ACC112 (cell line): Measurements from ENCODE around the gene CCNK.

ENCODE experiments used
- H2AFZ ChIP-seq: fragments of 200-600 bp; sonication (generic); one replicate; pipeline ENCODE4 v1.6.0; 2017; ENCODE audit warnings: antibody characterized with exemption, low read length; ENCODE audit not compliant: unreplicated experiment
- H3K27ac ChIP-seq: fragments of 200-600 bp; sonication (generic); 2 replicates; pipeline ENCODE4 v1.5.1; 2014; ENCODE audit warnings: low read depth, mild to moderate bottlenecking, antibody characterized with exemption, low read length, moderate library complexity
- H3K27me3 ChIP-seq: fragments of 200-600 bp; sonication (generic); 2 replicates; pipeline ENCODE4 v1.6.1; 2014; ENCODE audit warnings: mild to moderate bottlenecking, antibody characterized with exemption, low read length, moderate library complexity, mixed read lengths; ENCODE audit not compliant: insufficient read depth
- H3K36me3 ChIP-seq: fragments of 200-600 bp; sonication (generic); 2 replicates; pipeline ENCODE4 v1.6.1; 2016; ENCODE audit warnings: mild to moderate bottlenecking, antibody characterized with exemption, low read length, moderate library complexity, mixed read lengths; ENCODE audit not compliant: insufficient read depth
- H3K4me1 ChIP-seq: fragments of 200-600 bp; sonication (generic); one replicate; pipeline ENCODE4 v1.6.1; 2016; ENCODE audit warnings: low read length, mixed read lengths; ENCODE audit not compliant: insufficient read depth, unreplicated experiment, control insufficient read depth
- H3K4me3 ChIP-seq: fragments of 200-600 bp; sonication (generic); 2 replicates; pipeline ENCODE4 v1.5.1; 2014; ENCODE audit warnings: mild to moderate bottlenecking, low read depth, low read length
- H3K79me2 ChIP-seq: fragments of 200-600 bp; sonication (generic); one replicate; pipeline ENCODE4 v1.6.0; 2016; ENCODE audit warnings: low read length; ENCODE audit not compliant: control insufficient read depth, unreplicated experiment, insufficient read depth

Gene CCNK

DNA sequence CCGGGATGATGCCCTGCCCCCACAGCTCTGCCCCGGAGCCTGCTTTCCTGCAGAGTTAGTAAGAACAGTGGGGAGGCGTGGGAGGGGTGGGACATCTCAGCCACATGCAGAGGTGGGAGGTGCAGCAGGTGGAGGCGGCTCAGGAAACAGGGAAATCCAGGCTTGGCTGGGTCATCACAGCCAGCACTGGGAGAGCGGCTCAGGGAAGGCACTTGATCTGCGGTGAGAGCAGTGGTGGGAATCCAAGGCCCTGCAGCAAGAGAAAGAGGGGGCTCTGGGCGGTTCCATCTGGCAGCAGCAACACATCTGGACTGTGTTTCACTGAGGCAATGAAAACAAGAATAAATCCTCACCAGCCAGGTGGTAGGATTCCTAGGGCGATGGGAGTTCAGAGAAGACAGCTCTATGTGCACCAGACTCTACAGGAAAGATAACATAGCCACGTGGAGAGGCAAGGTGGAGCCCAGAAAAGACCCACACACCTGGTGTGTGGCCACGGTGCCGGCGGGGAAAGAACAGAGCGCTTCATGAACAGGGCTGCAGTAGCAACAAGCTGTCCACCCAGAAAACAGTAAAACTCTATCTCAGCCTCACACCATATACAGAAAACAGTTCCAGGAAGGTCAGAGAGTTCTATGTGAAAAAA, 65.1 kb downstream of the CCNK start:
- H3K27me3 ChIP-seq: no peaks in the 10 kb centered on the region
- H3K4me3 ChIP-seq: no peak overlapping the region
- H3K27ac ChIP-seq: no peak overlapping the region
- no peaks in the 10 kb centered on the region for H3K36me3 ChIP-seq
- H3K4me1 ChIP-seq: no peaks in the 10 kb centered on the region
- H3K79me2 ChIP-seq: no peaks in the 10 kb centered on the region
- H2AFZ ChIP-seq: no peak overlapping the region

DNA sequence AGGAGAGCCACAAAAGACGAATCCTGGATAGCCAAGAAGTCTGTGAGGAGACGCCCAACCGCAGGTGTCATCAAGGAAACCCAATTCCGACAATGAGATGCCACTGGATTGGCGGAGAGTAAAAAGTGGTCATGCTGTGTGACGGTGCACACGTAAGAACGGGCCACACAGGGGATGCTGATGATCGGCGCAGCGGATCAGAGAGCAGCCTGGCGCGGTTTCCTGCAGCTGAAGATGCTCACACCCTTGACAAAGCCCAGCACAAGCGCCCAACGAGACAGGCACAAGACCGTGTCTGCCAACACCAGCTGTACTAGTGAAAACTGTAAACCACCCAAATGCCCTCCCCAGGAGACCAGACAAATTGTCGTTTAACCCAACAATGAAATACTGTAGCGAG, 67.0 kb downstream of the CCNK start:
- no peak overlapping the region for H2AFZ ChIP-seq
- H3K4me1 ChIP-seq: no peaks in the 10 kb centered on the region
- H3K27ac ChIP-seq: no peak overlapping the region
- no peak overlapping the region for H3K4me3 ChIP-seq
- H3K79me2 ChIP-seq: no peaks in the 10 kb centered on the region
- H3K36me3 ChIP-seq: no peaks in the 10 kb centered on the region
- no peaks in the 10 kb centered on the region for H3K27me3 ChIP-seq

DNA sequence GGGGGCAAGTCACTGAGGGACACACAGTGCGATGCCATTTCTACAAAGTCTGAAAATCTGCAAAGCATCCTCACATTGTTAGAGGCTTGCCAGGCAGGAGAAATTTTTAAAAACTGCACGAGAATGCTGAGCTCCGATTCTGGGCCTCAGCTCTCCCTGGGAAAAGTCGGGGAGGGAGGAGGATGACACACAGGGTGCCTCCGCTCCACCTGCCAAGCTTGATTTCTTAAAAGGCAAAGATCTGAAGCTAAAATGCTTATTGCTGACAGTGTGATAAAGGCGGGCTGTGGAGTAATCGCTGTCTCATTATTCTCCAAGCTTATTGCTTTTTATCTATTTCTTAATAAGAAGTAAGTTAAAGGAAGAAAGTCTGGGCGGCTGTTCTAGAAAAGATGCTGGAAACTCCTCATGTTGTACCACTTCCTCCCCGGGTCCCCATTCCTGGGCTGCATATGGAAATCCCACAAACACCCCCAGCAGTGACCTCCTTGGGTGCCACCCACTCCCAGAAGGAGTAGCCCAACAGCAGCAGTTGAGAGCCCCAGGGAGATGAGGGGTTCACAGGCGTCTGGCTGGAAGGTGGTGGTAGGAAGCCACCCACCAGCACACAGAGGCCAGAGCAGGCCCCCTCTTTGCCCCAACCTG, 67.8 kb downstream of the CCNK start:
- H2AFZ ChIP-seq: no peak overlapping the region
- no peaks in the 10 kb centered on the region for H3K4me1 ChIP-seq
- no peak overlapping the region for H3K4me3 ChIP-seq
- no peaks in the 10 kb centered on the region for H3K27me3 ChIP-seq
- H3K36me3 ChIP-seq: no peaks in the 10 kb centered on the region
- no peak overlapping the region for H3K27ac ChIP-seq
- no peaks in the 10 kb centered on the region for H3K79me2 ChIP-seq

DNA sequence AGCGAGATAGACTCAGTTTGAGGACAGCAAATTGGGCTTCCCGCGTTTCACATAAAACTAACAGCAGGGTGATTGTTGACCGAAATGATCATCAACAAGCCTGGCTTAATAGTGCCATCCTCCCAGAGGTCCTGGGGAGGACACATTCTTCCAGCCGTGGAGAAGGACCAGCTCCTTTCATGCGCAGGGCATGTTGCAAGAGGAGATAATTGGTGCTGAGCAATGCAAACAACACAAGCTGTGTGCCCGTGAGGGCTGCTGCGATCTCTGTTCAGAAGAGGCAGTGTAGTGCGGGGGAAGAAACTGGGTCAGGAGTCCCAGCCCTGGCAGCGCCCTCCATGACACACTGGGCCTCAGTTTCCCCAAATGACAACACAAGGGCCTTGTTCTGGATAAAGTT, 68.5 kb downstream of the CCNK start:
- Histone ChIP-seq H3K79me2 (no peaks in the 10 kb centered on the region), H3K27me3 (no peaks in the 10 kb centered on the region), H3K27ac (no peak overlapping the region), H3K36me3 (no peaks in the 10 kb centered on the region), H2AFZ (no peak overlapping the region), H3K4me1 (no peaks in the 10 kb centered on the region), H3K4me3 (no peak overlapping the region)

DNA sequence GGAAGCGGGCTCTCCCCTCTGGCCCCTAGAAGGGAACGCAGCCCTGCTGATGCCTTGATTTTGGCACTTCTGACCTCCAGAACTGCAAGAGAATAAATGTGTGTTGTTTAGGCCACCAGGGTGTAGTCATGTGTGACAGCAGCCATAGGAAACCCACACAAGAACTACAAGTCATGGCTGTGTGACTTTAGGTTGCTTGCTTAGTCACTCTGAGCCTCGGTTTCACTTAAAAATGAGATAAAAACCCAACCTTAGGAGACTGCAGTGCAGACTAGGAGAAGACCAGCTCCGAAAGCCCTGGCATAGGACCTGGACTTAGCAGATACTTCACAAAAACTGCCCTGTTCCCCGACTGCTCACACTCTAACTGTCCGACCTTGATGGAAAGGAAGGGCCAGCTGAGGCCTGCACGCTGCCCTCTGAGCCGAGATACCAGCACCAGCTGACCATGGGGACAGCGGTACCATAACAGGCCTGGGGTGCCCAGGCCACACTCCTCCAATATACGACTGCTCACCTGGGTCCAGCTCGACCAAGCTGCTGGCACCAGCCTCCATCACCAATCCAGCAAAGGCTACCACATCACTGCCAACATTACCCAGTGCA, 69.3 kb downstream of the CCNK start:
- Histone ChIP-seq H3K27me3 (no peaks in the 10 kb centered on the region), H3K27ac (no peak overlapping the region), H3K36me3 (no peaks in the 10 kb centered on the region), H2AFZ (no peak overlapping the region), H3K4me1 (no peaks in the 10 kb centered on the region), H3K79me2 (no peaks in the 10 kb centered on the region), H3K4me3 (no peak overlapping the region)

DNA sequence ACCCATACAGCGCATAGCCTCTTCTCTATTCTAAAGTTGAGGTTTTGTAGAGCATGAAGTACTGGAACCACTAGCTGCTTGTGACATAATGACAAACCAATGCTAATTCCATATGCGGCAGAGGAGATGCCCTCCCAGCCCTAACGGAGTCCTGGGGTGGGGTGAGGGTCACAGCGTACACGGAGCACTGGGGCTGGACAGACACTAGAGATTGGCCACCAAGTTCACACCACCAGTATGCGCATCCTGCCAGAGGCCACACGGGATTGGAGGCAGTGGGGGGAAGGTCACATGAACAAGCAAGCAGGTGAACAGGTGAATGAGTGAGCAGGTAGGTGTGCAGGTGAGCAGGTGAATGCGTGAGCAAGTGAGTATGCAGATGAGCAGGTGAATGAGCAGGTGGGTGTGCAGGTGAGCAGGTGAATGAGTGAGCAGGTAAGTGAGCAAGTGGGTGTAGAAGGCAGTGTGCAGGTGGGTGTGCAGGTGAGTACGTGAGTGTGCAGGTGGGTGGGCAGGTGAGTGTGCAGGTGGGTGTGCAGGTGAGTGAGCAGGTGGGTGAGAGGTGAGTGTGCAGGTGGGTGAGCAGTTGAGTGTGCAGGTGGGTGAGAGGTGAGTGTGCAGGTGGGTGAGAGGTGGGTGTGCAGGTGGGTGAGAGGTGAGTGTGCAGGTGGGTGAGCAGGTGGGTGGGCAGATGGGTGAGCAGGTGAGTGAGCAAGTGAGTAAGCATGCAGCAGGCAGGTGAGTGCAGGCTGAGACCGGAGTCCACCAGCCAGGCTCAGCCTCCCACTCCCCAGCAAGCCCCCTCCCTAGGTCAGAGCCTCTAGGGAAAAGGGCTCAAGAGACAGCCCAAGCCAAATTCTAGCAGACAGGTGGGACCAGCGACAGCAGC, 70.1 kb downstream of the CCNK start:
- Histone ChIP-seq H2AFZ (no peak overlapping the region), H3K36me3 (no peaks in the 10 kb centered on the region), H3K79me2 (no peaks in the 10 kb centered on the region), H3K27ac (no peak overlapping the region), H3K4me1 (no peaks in the 10 kb centered on the region), H3K4me3 (no peak overlapping the region), H3K27me3 (no peaks in the 10 kb centered on the region)

DNA sequence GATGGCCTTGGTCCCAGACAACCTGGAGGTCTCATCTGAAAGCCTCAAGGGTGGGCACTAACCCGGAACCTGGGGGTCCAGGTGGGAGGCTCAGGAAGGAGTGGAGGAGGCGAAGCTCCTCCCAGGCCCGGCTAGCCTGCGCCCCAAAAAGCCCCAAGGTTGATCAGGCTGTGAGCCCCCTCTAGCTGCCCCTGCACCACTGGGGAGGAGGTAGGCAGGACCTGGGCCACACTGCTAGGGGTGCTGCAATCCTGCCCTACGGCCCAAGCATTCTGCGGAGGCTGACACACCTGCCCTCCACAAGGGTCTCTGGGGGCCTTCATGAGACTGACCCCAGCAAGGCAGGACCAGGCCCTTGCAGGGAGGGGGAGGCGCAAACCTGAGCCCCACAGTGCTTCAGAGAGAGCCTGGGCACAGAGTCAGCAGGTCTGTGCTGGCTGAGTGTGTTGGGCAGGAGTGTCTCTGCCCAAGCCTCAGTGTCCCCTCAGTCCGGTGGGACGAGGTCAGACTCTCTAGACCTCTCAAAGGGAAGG, 70.9 kb downstream of the CCNK start:
- Histone ChIP-seq H3K4me1 (no peaks in the 10 kb centered on the region), H3K27ac (no peak overlapping the region), H3K79me2 (no peaks in the 10 kb centered on the region)

DNA sequence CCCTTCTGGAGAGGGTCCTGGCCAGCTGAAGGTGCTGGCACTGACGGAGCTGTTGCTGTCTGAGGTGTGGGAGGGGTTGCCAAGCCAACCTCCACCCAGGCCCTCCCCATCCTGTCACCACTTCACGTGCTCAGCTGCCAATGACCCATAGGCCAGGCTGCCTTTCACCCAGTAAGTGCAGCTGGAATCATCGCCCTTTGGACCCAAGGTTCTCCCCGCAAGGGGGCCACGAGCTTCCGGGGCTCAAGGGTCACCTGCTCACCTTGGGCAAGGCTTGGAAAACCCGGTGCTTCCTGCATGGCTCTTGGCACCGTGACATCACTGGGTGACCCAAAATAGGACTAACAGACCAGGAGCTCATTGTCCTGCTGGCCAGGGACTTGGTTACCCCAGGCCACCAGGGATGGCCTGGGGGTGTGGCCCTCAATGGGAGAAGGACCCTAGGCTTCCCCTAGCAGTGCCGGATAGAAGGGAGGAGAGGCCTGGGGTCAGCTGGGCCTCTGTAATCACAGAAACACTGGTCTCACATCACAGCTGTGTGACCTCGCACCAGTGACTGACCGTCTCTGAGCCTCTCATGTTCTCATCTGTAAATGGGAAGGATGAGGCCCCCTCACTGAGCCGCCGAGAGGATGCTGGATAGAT, 71.5 kb downstream of the CCNK start:
- no peak overlapping the region for H3K4me3 ChIP-seq
- H3K27me3 ChIP-seq: no peaks in the 10 kb centered on the region
- no peak overlapping the region for H3K27ac ChIP-seq
- no peaks in the 10 kb centered on the region for H3K79me2 ChIP-seq
- no peaks in the 10 kb centered on the region for H3K4me1 ChIP-seq
- H3K36me3 ChIP-seq: no peaks in the 10 kb centered on the region
- H2AFZ ChIP-seq: no peak overlapping the region

More for the DNA sequence above, 70.9 kb downstream of the CCNK start:
- H3K27me3 ChIP-seq: no peaks in the 10 kb centered on the region
- no peak overlapping the region for H2AFZ ChIP-seq
- no peaks in the 10 kb centered on the region for H3K36me3 ChIP-seq
- H3K4me3 ChIP-seq: no peak overlapping the region

DNA sequence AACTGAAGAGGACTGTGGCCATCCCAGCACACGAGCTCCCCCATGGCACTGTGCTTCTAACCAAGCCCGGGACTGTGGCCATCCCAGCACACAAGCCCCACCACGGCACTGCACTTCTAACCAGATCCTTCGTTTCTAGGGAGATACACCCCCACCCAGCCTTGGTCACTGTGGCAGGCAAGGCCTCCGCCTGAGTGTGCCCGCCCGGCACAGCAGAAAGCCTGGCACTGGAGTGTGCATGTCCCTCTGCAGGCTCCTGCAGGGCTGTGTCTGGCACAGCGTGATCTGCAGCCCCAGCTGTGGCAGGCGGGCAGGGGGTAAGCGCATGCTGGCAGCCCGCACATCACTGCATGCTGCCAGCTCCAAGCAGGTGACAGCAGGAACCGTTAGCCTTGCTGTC, 73.0 kb downstream of the CCNK start:
- Histone ChIP-seq H3K27me3 (no peaks in the 10 kb centered on the region), H3K27ac (no peak overlapping the region), H2AFZ (no peak overlapping the region), H3K4me1 (no peaks in the 10 kb centered on the region), H3K79me2 (no peaks in the 10 kb centered on the region), H3K4me3 (no peak overlapping the region), H3K36me3 (no peaks in the 10 kb centered on the region)
